Esophagus squamous epithelium (tissue), 5 donors: ENCODE results near the gene HOXB9. TPM values are rescaled to one million over a fixed set of nuclear protein-coding genes. Genes with fewer than 3 reads are reported as not detected.

Source experiments
- DNase-seq: peaks from one replicate; lab custom pipeline; 2025; lab: John Stamatoyannopoulos, UW
- H3K27ac ChIP-seq, 4 donors: fragments of 200-600 bp; sonication (generic); one replicate each; pipeline ENCODE4 v1.5.1; 2016 to 2019; ENCODE audit warnings: mild to moderate bottlenecking in 1 of 4
- H3K27me3 ChIP-seq, 4 donors: fragments of 200-600 bp; sonication (generic); 1 replicate in 3 of 4; 2 replicates in 1 of 4; pipeline versions ENCODE4 v1.5.1 to v1.6.0; 2017 to 2021; ENCODE audit warnings: antibody characterized with exemption in 1 of 4
- H3K36me3 ChIP-seq, 3 donors: fragments of 200-600 bp; sonication (generic); one replicate each; pipeline ENCODE4 v1.5.1; 2016 to 2019
- H3K4me1 ChIP-seq, 3 donors: fragments of 200-600 bp; sonication (generic); one replicate each; pipeline ENCODE4 v1.5.1; 2017 to 2019
- H3K4me3 ChIP-seq, 4 donors: fragments of 200-600 bp; sonication (generic); 1 replicate in 3 of 4; 2 replicates in 1 of 4; pipeline ENCODE4 v1.5.1; 2016 to 2019; ENCODE audit warnings: mild to moderate bottlenecking in 2 of 4, moderate library complexity in 1 of 4
- H3K9me3 ChIP-seq, 3 donors: fragments of 200-600 bp; sonication (generic); one replicate each; pipeline ENCODE4 v1.5.1; 2016 to 2019
- CTCF ChIP-seq, 6 experiments: fragments of 450-650 bp in 4 of 6; fragments of 200-600 bp in 2 of 6; sonication (generic) in 2 of 6; IDR thresholded peaks; one replicate each; pipeline ENCODE4 v1.5.1; 2016 to 2019; ENCODE audit warnings: antibody characterized with exemption in 6 of 6, mild to moderate bottlenecking in 4 of 6, moderate library complexity in 4 of 6
- POLR2A ChIP-seq, 4 donors: fragments of 450-650 bp; IDR thresholded peaks; one replicate each; pipeline ENCODE4 v1.6.1; 2017; ENCODE audit warnings: antibody characterized with exemption in 4 of 4, mild to moderate bottlenecking in 4 of 4, moderate library complexity in 3 of 4
- WGBS, 2 donors: methylation state at CpG; one replicate each; pipeline ENCODE4 v1.1.5; 2018; 5-methylcytosine and 5-hydroxymethylcytosine counted together
- intact Hi-C: fragments of 100-400 bp; cut with DNase I; formaldehyde crosslinking; loops from one replicate; pipeline ENCODE4 v1.15.0; 2022
- total RNA-seq, 4 donors: library from RNA; depleted of rRNA; stranded (reverse); fragments of >200 nt; gene quantifications; one replicate each; pipeline ENCODE4 v1.1.0, GENCODE V29; 2016
- donor health status: DM: yes; HTN: yes; CAD: no.

The HOXB9 gene
- total RNA-seq, 4 donors from 2014 or later, result not detected

DNA sequence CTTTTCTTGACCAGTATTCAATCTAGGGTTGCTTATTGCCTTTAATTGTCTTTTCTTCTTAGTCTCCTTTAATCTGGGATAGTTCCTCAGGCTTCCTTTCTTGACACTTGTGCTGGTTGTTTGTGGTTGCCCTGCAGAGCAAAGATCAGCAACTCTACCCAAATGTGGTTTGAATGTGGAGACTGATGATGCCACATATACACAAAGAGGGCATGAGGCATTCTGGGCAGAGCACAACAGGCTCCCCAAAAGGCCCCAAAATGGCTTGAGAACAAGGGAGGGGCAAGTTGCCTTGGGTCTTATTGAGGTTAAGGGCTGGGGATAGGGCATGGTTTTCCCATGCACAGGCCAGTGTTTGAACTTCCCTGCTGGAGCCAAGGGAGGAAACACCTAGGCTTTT, 29.8 kb upstream of the HOXB9 start:
- Histone ChIP-seq H3K36me3 (no peaks in the 10 kb centered on the region), H3K9me3 (no peaks in the 10 kb centered on the region), H3K4me1 (no peaks in the 10 kb centered on the region), H3K27ac (no peak overlapping the region), H3K27me3 (peaks cover 0 to 71% (median 0%) of the 10 kb centered on the region in 4 donors), H3K4me3 (no peak overlapping the region)
- intact Hi-C loops, result no loop called here
- TF ChIP-seq POLR2A (IDR thresholded peaks at IDR 0.05), result no peak
- DNase-seq, result no peak

- 60 to 97% methylated on average over 1 of the region's 1 CpG for WGBS, 2 donors
- no peaks in the 10 kb centered on the region for H3K36me3 ChIP-seq
- TF ChIP-seq POLR2A (IDR thresholded peaks at IDR 0.05) (no peak), CTCF (IDR thresholded peaks at IDR 0.05) (no peak)
- intact Hi-C loops, result no loop called here
- H3K27ac ChIP-seq, result no peak overlapping the region
- no peak for DNase-seq
- no peak overlapping the region for H3K4me3 ChIP-seq
- H3K9me3 ChIP-seq, result no peaks in the 10 kb centered on the region
- H3K27me3 ChIP-seq, result peaks cover 10 to 96% (median 23%) of the 10 kb centered on the region in 4 donors
- H3K4me1 ChIP-seq, result peaks cover 8 to 20% (median 8%) of the 10 kb centered on the region in 3 donors
Observed at GRCh38 chr17:48649741-48650140, 23.6 kb upstream of the HOXB9 start.

DNA sequence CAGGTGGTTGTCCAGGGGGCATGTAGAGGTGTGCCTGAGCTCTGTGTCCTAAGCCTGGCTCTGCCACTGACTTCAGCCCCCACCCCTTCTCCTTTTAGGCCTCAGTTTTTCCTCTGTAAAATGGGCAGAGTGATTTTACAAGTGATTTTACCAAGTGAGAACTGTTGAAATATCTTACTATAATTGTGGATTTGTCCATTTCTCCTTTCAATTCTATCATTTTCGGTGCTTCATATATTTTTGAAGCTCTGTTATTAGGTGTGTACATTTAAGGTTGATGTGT, 21.7 kb upstream of the HOXB9 start:
- H3K4me3 ChIP-seq, result peak overlapping the region in 1 of 4 donors; percentile 61
- no peak overlapping the region for H3K27ac ChIP-seq
- intact Hi-C loops, result no loop called here
- peaks cover 8 to 20% (median 8%) of the 10 kb centered on the region in 3 donors for H3K4me1 ChIP-seq
- H3K27me3 ChIP-seq, result peaks cover 17 to 98% (median 28%) of the 10 kb centered on the region in 4 donors
- 61 to 63% methylated on average over 1 of the region's 1 CpG for WGBS, 2 donors
- H3K9me3 ChIP-seq, result no peaks in the 10 kb centered on the region
- H3K36me3 ChIP-seq, result no peaks in the 10 kb centered on the region
- DNase-seq, result no peak
- no peak for TF ChIP-seq CTCF (IDR thresholded peaks at IDR 0.05)
- TF ChIP-seq POLR2A (IDR thresholded peaks at IDR 0.05), result no peak

- 1 to 6% methylated on average over 21 to 22 of the region's 30 CpGs for WGBS, 2 donors
- no peak for TF ChIP-seq POLR2A (IDR thresholded peaks at IDR 0.05)
- no peak for TF ChIP-seq CTCF (IDR thresholded peaks at IDR 0.05)
- intact Hi-C loops, result no loop called here
- H3K4me3 ChIP-seq, result peak overlapping the region; percentile 14 to 61 (median 40)
- no peak overlapping the region for H3K27ac ChIP-seq
- H3K36me3 ChIP-seq, result no peaks in the 10 kb centered on the region
- no peak for DNase-seq
- no peaks in the 10 kb centered on the region for H3K9me3 ChIP-seq
- peaks cover 20 to 100% (median 33%) of the 10 kb centered on the region in 4 donors for H3K27me3 ChIP-seq
- H3K4me1 ChIP-seq, result peaks cover 8 to 23% (median 8%) of the 10 kb centered on the region in 3 donors
Observed at GRCh38 chr17:48647103-48647962, 21.2 kb upstream of the HOXB9 start.

DNA sequence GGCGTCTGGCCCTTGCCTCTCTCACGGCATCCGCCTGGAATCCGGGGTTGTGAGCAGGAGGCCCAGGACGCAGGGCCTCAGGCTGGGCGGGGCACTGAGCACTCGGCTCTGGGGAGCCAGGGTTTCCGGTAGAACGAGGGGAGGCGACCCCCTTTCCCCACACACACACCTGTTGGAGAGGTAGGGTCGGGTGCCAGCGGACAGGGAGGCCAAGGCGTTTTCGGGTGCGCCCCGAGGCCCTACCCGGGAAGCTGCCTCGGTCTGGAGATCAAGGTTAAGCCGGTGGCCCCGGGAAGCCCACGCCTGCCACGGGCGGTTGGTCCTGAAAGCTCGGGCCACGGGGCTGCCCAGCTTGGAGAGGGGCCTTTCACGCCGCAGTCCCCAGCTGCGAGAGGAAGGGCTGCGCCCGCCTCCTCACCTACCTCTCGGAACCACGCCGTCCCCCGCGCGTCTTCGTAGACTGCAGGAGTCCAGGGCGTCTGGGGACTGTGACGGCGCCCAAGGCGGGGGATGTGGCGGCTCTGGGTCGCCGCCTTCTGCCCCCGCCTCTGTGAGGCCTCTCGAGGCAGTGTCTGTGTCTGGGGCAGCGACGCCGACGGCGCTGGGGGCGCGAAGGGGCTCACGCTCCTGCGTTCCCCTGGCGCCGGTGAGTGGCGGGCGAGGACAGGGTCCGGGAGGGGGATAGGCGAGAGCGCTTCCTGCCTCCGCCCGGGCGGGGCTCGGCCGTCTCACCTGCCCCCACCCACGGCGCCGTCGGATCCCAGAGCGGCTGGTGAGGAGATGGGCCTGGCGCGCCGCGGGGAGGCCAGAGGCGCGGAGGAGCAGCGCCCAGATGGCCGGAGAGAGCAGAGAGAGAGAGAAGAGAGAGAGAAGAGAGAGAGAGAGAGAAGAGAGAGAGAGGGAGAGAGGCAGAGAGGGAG, 20.3 kb upstream of the HOXB9 start:
- Histone ChIP-seq H3K9me3 (no peaks in the 10 kb centered on the region), H3K27ac (no peak overlapping the region), H3K27me3 (peaks cover 26 to 100% (median 42%) of the 10 kb centered on the region in 4 donors), H3K4me1 (peaks cover 8 to 27% (median 8%) of the 10 kb centered on the region in 3 donors), H3K36me3 (no peaks in the 10 kb centered on the region), H3K4me3 (peak overlapping the region in 2 of 4 donors; percentile 41 to 61)
- no peak for DNase-seq
- intact Hi-C loops, result no loop called here
- WGBS, 2 donors, result 3 to 5% methylated on average over 6 to 18 of the region's 80 CpGs
- no peak for TF ChIP-seq CTCF (IDR thresholded peaks at IDR 0.05)
- no peak for TF ChIP-seq POLR2A (IDR thresholded peaks at IDR 0.05)
